Activated CD8-positive, alpha-beta memory T cell treated with anti-CD3 and anti-CD28 coated beads for 48 hours (primary cell): ENCODE data around the gene SHANK3.
A peak's percentile ranks its signal among the peaks of the same experiment; 100 is the strongest.
"Not testable (repeated sequence)": the region's sequence is repeated elsewhere in the genome, so short reads cannot be mapped to it uniquely, and the experiment has no call there.

Experiments
- DNase-seq, 3 experiments: peaks; one replicate each; pipeline ENCODE4 v3.0.0-alpha.2; 2020; ENCODE audit warnings: low read depth in 2 of 3, low spot score in 2 of 3

The SHANK3 gene

DNA sequence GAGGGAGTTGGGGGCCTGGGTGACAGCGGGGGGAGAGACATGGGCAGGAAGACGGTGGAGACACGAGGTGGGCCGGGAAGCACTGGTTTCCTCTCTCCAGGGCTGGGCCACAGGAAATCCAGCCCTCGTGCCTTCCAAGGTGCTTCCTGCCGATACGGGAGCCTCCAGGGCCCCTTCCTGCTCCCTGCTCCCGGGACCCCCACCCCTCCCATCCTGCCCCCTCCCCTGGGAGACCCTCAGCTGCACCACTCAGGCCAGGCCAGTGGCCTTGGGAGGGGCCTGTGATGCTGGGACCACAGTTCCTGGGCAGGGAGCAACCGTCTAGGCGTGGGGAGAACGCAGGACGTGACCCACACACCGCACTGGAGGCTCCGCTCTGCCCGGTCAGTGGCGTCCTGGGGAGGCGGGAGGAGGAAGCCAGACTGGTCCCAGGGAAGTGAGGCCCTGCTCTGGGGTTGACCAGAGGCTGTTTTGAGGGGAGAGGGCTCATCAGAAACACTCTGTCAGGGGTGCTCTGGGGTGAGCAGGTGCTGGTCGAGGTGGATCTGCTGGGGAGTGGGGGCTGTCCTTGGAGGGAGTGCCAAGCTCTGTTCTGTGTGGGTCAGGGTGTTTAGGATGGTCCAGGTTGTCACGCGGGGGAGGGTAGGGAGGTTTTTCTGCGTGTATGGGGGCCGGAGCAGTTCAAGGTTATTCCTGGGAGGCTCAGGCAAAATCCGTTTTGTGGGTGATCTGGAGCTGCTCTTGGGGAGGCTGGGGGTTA is at the start of gene SHANK3:
Gene SHANK3, plus strand, starts transcription at position 353 of the 760 bp plus-strand sequence.
- no peak for DNase-seq

GRCh38 chr22:50624347-50625130 is 48.1 kb upstream of the SHANK3 start:
- no peak for DNase-seq

DNA sequence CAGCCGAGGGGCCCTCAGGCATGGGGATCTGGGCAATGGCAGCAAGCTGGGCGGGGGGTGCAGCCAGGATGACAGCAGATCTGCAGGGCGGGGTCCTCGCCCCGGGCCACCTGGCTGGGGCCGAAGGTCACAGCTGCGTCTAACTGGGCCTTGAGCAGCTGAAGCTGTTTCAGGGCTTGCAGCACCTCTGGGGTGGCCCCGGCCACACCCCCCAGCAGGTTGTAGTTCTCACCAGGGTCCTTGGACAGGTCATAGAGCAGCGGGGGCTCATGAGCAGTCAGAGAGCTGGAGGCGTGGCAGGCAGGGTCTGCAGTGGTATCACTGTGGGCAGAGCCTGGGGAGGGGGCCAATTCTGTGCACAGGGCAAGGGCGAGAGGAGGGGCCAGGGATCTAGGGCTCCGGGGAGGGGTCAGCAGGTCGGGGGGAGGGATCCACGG is 47.5 kb upstream of the SHANK3 start:
- no peak for DNase-seq

DNA sequence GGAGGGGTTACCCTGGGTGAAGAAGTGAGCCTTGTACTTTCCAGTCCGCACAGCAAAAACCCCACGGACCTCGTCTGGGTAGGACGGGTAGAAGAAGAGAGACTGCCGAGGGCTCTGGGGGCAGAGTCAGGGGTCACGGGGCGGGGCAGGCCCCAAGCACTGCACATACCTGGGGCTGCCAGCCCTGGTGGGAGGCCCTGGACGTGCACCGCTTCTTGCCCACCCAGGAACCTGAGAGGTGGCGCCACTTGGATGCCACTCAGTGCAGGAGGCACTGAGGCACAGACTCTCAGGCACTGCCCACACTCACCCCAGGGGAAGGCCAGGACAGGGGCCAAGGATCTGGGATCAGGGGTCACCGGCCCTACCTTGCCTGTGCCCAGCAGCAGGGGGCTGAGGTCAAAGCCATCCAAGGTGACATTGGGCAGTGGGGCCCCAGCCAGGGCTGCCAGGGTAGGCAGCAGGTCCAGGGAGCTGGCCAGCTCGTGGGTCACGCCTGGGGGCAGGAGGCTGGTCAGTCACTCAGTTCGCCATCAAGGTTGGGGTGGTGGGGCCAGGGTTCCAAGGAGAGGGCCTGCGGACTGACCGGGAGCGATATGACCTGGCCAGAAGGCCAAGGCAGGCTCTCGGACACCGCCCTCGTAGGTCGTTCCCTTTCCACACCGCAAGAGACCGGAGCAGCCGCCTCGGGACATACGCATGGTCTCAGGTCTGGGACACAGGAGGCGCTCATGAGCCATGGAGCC is 46.9 kb upstream of the SHANK3 start:
- no peak for DNase-seq

DNA sequence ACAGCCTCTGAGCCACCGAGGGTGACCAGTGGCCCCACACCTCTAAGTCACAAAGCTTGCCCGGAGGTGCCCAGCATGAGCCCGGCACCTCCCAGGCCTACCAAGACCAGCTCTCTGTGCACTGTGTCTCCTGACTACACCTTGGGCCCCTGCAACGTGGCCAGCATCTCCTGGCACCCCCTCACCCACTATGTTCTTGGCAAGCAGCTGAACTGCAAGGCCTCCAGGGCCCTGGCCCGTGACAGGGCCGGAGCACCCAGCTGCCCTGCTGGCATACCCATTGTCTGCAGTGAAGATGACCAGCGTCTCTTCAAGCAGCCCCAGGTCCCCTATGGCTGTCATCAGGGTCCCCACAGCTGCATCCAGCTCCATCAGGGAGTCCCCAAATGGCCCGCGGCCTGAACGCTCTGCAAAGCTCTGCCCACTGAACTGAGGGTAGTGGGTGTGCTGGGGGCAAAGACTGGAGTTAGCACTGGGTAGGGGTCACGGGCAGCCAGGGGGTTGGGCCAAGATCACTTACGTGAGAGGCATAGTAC is 46.2 kb upstream of the SHANK3 start:
- DNase-seq = no peak

DNA sequence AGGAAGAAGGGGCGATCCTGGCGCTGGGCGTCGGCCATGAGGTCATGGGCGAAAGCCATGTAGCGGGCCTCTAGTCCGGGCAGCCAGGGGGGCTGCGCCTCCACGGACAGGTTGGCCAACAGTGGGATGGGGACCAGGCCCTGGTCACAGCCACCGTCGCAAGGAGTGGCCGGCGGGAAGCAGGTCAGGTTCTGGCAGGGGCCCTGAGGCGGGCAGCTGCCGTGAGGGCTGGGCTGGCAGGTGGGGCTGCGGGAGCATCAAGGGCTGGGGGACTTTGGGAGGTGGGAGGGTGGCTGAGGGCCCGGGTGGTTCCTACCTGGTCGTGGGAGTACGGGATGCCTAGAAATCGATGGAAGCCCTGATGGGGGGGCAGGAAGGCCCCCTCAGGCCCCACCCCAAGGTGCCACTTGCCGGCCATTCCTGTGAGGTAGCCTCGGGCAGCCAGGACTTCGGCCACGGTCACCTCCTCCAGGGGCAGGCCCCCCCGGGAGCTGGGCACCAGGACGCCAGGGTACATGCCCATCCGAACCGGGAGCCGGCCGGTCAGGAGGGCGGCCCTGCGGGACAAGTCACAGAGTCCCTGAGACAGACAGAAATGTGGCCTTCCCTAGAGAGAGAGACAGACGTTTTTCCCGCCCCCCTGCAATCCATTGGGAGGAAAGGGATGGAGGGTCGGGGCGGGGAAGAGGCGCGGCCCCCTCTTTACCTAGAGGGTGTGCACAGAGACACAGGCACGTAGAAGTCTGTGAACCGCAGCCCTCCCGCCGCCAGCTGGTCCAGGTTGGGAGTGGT is 45.6 kb upstream of the SHANK3 start:
- DNase-seq = no peak

GRCh38 chr22:50627642-50628542 is 44.7 kb upstream of the SHANK3 start, which contains the start of gene ARSA:
TSS of gene ARSA (minus strand) at chr22:50628152. CDS start at chr22:50627779, 373 bp downstream.
- DNase-seq = peak in 2 of 3 experiments; percentile 42 to 60

GRCh38 chr22:50628543-50629134 is 44.0 kb upstream of the SHANK3 start:
- no peak for DNase-seq

DNA sequence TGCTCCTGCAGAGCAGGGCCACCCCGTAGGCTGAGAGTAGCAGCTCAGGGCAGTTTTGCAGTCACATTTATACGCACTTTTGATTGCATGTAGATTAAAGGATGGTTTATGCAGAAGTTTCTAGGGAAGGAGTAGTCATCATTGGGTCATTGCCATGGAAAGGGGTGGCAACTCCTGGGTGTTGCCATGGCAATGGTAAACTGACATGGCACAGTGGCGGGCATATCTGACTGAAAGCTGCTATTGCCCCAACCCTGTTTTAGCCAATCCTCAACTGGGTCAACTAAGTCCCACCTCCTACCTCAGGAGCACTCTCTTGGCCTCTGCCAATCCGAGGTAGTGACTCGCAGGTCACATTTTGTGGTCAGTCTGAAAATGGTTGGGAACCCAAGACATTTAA is 42.2 kb upstream of the SHANK3 start:
- no peak for DNase-seq

DNA sequence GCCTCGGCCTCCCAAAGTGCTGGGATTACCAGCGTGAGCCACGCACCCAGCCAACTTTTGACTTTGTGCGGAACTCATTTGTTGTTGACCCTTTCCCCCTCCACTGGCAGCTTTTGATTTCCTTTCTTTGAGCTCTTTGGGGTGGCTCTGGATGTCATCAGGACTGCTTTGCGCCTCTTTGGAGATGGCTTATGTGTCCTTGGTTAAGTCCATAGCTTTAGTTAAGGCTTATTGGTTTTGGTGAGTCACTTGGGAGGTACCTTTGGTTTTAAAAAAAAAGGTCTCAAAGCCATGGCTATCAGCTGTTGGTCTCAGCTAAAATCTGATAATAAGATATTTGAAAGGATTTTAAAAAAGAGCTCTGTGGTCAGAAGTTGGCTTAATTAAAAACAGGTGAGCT is 39.5 kb upstream of the SHANK3 start:
- no peak for DNase-seq

DNA sequence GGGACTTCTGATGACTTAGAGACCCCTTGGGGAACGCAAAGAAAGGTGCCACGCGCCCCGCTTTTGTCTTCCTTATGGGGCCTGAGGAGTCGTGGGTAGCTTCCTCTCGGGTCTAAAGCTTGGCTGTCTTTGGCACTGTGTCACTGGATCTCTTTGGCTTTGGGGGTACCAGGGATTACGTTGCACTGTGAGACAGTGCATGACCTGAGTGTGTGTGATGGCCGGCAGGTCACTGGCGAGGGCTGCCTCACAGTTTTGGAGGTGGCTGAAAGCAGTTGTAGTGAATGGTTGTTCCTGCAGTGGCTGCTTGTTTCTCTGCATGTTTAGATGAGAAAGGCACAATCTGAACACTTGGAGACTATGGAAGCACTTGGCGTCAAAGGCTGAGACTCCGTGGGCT is 38.9 kb upstream of the SHANK3 start:
- DNase-seq = no peak

DNA sequence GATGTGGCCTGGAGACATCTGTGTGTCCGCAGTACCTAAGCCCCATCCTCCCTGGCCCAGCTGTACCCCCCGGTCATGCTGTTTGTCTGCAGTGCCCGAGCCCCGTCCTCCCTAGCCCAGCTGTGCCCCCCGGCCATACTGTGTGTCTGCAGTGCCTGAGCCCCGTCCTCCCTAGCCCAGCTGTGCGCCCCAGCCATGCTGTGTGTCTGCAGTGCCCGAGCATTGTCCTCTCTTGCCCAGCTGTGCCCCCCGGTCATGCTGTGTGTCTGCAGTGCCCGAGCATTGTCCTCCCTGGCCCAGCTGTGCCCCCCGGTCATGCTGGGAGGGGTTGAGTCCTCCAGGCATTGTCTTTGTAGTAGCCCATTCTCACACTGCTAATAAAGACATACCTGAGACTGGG is 37.0 kb upstream of the SHANK3 start:
- DNase-seq = no peak

DNA sequence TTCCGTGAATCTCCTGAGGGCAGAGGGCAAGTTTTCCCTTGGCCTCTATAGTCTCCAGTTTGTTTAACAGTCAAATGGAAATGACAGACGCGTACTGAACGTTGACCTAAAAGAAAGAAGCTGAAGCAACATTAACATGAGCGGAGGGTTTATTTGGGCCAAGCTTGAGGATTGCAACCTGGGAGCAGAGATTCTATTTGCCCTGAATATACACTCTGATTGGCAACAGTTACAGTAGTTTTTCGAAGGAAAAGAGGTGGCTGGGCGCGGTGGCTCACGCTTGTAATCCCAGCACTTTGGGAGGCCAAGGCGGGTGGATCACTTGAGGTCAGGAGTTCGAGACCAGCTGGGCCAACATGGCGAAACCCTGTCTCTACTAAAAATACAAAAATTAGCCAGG is 32.3 kb upstream of the SHANK3 start:
- DNase-seq = not testable (repeated sequence)

DNA sequence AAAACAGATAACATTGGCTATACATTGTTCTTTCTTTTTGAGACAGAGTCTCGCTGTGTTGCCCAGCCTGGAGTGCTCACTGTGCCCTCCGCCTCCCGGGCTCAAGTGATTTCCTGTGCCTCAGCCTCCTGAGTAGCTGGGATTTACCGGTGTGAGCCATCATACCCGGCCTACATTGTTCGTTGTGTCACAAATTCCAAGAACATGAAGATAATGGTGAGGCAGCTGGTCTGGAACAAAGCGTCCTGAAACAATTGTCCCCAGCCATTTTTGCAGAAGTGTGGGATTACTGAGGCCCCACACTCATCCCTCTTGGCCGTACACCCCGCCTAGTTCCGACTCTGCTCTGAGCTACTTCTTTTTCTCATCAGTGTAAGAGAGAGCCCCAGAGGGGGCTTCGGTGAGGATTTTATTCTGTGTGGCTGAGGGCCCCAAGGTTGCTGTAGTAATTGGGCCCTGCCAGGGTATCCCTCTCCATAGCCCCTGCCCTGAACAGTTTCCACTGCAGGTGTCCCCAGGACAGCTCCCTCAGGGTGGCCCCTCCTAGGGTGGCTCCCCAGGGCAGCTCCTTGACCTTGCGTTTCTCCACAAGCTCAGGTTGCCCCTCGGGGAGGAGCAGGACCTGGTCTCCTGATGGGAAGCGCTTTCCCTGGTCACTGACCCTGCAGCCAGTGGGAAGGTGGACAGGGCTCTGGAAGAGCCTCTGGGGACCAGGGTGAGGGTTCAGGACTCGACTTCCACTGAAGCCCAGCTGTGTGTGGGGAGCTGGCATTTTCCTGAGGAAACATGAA is 31.6 kb upstream of the SHANK3 start:
- no peak for DNase-seq

DNA sequence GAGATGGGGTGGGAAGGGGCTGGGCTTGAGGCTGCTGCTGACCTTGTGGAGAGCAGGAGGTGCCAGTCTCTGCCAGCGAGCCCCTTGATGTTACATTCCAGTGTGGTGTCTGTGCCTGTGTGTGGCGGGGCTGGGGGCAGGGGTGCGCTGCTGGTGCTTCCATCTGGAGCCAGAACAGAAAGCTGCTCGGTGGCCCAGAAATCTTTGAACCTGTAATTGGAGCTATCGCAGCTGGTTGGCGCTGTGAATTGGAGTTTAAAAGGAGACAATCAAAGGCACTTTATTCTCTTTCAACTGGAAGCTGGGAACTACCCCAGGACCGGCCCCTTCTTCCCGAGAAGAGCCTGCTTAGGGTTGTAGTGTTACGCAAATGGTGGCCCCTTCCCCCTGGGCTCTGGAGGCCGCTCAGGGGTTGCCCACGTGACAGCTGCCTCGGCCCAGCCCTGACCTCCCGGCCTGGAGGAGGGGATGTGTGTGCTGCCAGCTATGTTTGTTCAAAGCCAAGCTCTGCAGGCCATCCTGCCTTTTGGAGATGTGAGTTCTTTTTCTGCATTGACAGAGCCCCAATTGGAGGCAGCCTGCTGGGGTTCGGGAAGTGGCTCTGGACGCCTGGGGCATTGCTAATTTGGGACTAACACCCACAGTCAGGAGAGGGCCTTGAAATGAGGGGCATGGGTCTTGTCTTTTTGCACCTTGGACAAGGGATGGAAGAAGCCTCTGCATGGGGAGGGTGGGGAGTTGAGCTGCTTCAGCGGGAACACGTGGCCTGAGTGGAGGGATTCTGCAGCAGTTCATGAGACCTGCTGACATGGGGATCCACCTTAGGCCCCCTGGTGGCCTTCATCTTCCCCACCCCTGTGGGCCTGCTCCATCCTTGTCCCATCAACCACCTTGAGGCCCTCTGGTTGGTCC is 30.7 kb upstream of the SHANK3 start:
- no peak for DNase-seq

GRCh38 chr22:50643021-50643820 is 29.4 kb upstream of the SHANK3 start:
- DNase-seq = not testable (repeated sequence)

- not testable (repeated sequence) for DNase-seq
Measured at GRCh38 chr22:50643821-50644101, 28.9 kb upstream of the SHANK3 start.
